Breast epithelium (tissue), 3 donors: ENCODE results near the gene FXYD1.

Experiments
- POLR2A ChIP-seq: fragments of 450-650 bp; IDR thresholded peaks from one replicate; pipeline ENCODE4 v1.6.1; 2016; ENCODE audit warnings: antibody characterized with exemption, mild to moderate bottlenecking, moderate library complexity
- TF ChIP-seq, protein P1 (sequence below), 3 donors: fragments of 450-650 bp; IDR thresholded peaks; one replicate each; pipeline ENCODE4 v1.5.1; 2016 to 2017; ENCODE audit warnings: antibody characterized with exemption in 3 of 3, mild to moderate bottlenecking in 3 of 3, moderate library complexity in 3 of 3

DNA sequence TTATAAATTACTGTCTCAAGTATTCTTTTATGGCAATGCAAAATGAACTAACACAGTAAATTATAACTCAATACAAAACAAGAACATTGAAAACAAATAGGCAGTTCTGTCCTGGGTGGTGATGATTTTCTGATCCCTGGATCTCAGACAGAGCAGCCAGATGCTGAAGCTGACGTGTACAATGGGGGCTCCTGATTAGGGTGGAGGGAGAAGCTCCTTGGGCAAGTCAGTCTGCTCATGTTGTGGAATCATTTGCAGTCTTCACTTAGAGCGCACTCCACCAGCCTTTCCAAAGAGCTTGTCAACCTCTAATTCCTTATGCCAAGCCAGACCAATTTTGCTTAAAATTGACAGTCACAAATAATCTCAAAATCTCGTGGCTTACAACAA lies 37.6 kb downstream of the FXYD1 start:
- no peak for TF ChIP-seq POLR2A
- TF ChIP-seq, protein P1, sequence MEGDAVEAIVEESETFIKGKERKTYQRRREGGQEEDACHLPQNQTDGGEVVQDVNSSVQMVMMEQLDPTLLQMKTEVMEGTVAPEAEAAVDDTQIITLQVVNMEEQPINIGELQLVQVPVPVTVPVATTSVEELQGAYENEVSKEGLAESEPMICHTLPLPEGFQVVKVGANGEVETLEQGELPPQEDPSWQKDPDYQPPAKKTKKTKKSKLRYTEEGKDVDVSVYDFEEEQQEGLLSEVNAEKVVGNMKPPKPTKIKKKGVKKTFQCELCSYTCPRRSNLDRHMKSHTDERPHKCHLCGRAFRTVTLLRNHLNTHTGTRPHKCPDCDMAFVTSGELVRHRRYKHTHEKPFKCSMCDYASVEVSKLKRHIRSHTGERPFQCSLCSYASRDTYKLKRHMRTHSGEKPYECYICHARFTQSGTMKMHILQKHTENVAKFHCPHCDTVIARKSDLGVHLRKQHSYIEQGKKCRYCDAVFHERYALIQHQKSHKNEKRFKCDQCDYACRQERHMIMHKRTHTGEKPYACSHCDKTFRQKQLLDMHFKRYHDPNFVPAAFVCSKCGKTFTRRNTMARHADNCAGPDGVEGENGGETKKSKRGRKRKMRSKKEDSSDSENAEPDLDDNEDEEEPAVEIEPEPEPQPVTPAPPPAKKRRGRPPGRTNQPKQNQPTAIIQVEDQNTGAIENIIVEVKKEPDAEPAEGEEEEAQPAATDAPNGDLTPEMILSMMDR (IDR thresholded peaks at IDR 0.05), result no peak
